Medulla oblongata (tissue), 1 donor: ENCODE results near the gene YWHAG.
"Not testable (repeated sequence)": the region's sequence is repeated elsewhere in the genome, so short reads cannot be mapped to it uniquely, and the experiment has no call there.

Experiments used
- DNase-seq: peaks from one replicate; pipeline ENCODE4 v3.0.0-alpha.2; 2015; ENCODE audit errors: extremely low spot score

The YWHAG gene

GRCh38 chr7:76296743-76297740, 61.7 kb downstream of the YWHAG start:
- no peak for DNase-seq

DNA sequence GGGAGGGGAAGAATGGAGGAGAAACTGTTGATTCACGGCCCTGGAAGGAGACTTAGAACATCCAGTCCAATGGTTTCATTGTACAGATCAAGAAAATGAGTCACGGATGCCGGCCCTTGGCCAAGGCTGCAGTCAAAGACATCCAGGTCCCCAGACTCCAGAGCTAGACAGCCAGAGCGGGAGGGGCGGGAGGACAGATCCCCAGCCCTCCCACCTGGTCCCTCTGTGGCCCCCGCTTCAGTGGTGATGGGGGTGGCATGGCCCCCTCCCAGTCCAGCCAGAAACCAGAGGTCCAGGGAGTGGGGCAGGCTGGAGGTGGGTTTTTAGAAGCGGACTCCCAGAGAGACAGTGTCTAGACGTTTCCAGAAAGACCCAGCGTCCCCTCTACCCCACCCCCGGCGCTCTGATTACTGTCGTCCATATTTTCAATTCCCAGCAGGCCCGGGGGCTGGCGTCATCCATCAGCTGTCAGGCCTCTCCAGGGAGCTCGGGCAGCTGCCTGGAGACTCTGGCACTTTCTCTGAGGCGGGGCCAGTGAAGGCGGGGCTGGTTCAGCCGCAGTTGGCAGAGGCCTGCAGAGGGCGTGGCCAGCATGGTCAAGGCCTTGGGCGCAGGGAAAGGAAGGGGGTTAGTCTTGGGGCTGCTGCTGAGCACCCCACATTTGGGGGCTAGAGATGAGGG, 64.3 kb downstream of the YWHAG start:
- DNase-seq = peak; percentile 98

DNA sequence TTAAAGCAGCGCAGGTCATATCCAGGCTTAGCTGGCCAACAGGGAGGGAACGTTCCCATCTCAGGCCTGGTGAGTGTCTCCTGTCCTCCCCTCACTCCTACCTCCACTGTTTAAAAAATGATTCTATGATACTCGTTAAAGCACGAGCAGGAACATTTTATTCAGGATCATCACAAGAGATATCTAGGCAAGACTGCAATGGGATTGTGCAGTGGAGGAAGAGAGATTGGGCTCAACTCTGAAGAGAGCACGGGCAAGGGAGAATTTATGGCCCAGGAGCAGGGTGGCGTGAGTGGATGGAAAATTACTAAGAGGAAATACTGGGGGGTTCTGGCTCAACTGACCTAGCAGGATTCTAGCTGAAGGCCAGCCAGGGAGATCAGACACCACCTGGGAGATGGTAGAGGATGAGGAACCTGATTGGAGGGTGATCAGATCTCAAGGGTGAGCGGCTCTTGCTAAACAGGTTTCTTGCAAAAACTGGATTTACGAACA, 65.3 kb downstream of the YWHAG start:
- no peak for DNase-seq

DNA sequence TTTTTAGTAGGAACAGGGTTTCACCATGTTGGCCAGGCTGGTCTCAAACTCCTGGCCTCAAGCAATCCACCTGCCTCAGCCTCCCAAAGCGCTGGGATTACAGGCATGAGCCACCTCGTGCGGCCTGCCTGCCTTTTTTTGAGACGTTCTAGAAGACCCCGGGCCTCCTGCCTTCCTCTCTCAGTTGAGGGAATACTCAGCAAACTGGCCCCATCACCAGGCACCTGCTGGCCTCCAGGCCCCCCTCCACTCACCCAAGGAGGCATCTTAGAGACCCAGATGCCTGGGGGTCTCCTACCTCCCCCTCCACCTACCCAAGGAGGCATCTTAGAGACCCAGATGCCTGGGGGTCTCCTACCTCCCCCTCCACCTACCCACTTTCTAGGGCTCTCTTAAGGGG, 65.9 kb downstream of the YWHAG start:
- not testable (repeated sequence) for DNase-seq

- DNase-seq = no peak
These were observed 66.6 kb downstream of the YWHAG start for GRCh38 chr7:76292213-76292573.

DNA sequence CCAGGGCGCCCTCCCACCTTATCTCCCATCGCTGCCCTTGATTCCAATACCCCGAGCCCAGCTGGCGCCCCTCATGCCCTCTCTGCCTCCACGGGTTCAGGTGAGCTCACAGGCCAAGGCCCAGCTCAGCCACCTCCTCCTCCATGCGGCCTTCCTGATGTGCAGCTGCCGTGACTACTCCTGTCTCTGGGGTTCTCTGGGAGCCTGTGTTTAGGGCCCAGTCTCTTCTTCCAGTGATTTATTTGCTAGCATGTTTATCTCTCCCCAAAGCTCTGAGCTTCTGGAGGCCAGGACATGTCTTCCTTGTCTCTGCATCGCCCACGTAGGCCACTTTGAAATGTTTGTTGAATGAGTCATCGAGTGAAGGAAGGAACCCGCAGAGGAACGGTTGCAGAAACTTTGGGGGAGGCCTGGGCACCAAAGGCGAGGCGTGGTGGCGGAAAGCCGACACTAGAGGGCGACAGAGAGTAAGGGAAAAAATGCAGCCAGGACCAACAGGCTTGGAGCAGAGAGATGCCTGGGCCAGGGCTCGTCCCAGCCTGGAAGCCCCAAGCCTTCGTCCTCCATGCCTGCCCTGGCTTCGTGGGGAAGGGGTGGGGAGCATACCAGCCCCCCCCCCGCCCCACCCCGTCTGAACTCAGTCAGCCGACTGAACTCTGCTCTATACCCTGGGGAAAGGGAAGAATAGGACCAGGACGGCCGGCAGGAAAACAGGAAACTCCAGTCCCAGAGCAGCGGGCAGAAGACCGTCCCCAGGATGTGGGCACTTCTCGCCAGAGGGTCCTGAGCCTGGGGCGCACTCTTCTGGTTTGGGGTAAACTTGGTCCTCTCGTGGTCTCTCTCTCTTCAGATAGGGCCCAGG, 67.2 kb downstream of the YWHAG start:
- DNase-seq = peak; percentile 95

GRCh38 chr7:76290847-76291350, 67.9 kb downstream of the YWHAG start:
- DNase-seq = not testable (repeated sequence)

GRCh38 chr7:76286842-76287403, 71.9 kb downstream of the YWHAG start:
- DNase-seq = no peak

DNA sequence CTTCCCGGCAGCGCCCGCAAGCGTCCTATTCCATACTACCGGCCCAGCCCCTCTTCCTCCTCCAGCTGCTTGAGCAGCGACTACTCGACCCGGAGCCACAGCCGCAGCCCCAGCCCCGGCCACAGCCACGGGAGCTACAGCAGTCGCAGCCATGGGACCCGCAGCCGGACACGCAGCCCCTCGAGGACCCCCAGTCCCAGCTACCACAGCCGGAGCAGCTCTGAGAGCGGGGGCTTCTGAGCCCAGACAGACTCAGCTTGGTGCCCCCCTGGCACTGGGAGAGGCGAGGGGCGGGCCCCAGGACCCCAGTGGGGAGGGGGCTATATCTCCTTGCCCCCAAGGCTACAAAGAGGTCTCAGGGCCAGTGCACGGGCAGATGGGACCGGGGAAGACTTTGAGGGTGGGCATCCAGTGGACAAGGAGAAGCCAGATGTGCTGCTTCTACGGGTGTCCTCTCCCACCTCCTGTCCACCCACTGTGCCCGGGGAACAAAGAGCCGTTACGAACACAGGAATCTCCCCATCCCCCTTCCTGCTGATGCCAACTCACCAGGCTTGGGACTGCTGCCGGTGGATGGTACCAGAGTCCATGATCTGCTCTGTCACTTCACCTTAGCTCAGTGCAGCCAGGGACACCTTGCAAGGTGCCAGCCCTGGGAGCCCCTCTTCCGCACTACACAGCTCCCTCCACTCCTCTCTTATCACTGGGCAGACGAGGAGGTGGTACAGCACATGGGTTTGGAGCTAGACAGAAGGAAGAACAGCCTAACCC, 73.0 kb downstream of the YWHAG start:
- DNase-seq = no peak

DNA sequence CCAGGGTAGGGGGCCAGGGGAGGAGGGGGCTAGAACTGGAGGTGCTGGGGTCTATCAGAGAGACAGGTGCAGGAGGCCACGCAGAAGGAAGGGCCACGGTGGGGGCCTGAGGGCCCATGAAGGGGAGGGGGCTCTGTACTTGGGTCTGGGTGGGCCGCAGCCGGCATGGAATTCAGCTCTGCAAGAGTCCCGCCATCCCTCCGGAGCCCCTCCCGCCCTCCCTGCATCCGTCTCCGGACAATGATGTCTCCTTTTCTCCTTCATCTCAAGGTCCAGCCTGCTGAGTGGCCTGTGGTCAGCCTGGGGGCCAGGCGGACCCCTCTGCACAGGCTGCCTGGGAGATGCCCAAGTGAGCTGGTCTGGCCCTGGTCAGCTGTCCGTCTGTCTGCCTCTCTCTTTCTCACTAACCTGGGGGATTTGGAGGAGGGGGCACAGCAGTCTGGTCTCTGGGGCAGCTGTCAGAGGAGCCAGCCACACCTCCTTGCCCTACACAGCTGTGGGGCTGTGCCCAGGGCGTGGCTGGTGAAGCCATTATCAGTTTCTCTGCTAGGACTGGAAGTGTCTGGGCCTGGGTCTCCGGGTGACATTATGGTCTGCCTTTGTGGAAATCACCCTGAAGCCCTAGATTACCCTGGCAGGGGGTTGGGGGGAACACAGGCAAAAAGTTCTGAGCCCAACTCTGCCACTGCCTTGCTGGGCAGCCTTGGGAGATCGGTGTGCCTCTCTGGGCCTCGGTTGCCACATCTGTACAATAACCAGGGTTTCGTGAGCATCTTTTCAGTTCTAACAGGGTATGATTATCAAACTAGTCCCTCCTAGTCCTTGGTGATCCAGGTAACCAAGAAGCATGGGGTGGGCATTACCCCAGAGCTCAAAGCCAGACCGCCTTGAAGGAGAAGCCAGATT, 75.3 kb downstream of the YWHAG start:
- DNase-seq = no peak

GRCh38 chr7:76282344-76283253, 76.2 kb downstream of the YWHAG start:
- no peak for DNase-seq

GRCh38 chr7:76281706-76282343, 77.0 kb downstream of the YWHAG start:
- no peak for DNase-seq

GRCh38 chr7:76281006-76281705, 77.6 kb downstream of the YWHAG start:
- DNase-seq = no peak

DNA sequence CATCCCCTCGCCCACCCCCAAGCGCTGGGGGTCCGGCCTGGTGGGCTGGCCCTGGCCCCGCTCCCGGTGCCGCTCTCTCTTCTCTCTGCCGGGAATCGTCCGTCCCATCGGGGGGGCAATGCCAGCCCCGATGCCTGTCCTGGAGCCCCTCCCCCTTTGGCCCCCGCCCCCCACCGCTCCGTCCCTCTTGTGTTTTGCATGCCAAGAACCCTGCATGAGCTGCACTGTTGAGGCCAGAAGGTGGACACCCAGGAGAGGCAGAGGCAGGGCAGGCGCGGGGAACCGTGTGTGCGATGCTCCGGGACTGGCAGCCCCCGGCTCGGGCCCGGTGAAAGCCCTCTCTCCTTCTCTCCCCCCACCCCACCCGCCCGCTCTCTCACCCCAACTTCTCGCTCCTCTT, 78.4 kb downstream of the YWHAG start:
- DNase-seq = no peak

- no peak for DNase-seq
These were observed 80.3 kb downstream of the YWHAG start for GRCh38 chr7:76278540-76278939.
